Neural cell (in vitro differentiated cells): Measurements from ENCODE around the gene PKNOX2. TPM values are rescaled to one million over a fixed set of nuclear protein-coding genes. Genes with fewer than 3 reads are reported as not detected.

Experiments used
- H2AFZ ChIP-seq: fragments of 200-600, 300-800 bp; sonication (generic), shearing (Covaris generic); 2 replicates; pipeline ENCODE4 v1.6.0; 2014; ENCODE audit warnings: low read depth, mild to moderate bottlenecking, antibody characterized with exemption, low read length, moderate library complexity
- H3F3A ChIP-seq: fragments of 200-600 bp; shearing (Covaris generic); 2 replicates; pipeline ENCODE4 v1.6.1; 2016; ENCODE audit warnings: mild to moderate bottlenecking, moderate library complexity, mixed read lengths, antibody characterized with exemption, low read length; ENCODE audit not compliant: insufficient read depth, poor library complexity, severe bottlenecking
- H3K27ac ChIP-seq: fragments of 200-600, 300-800 bp; sonication (generic), shearing (Covaris generic); 2 replicates; pipeline ENCODE4 v1.5.1; 2014; ENCODE audit warnings: mild to moderate bottlenecking, low read length, moderate library complexity
- H3K27me3 ChIP-seq: fragments of 300-800, 200-600 bp; sonication (generic), shearing (Covaris generic); 2 replicates; pipeline ENCODE4 v1.6.0; 2014; ENCODE audit warnings: mild to moderate bottlenecking, low read depth, low read length, moderate library complexity; ENCODE audit not compliant: insufficient read depth
- H3K36me3 ChIP-seq: fragments of 300-800, 200-600 bp; sonication (generic), shearing (Covaris generic); 2 replicates; pipeline ENCODE4 v1.5.1; 2014; ENCODE audit warnings: mild to moderate bottlenecking, antibody characterized with exemption, low read length, moderate library complexity; ENCODE audit not compliant: insufficient read depth
- H3K4me2 ChIP-seq: fragments of 300-800, 200-600 bp; sonication (generic), shearing (Covaris generic); 2 replicates; pipeline ENCODE4 v1.6.0; 2014; ENCODE audit warnings: mild to moderate bottlenecking, low read length
- H3K4me3 ChIP-seq: fragments of 300-800, 200-600 bp; sonication (generic), shearing (Covaris generic); 2 replicates; pipeline ENCODE4 v1.5.1; 2014; ENCODE audit warnings: mild to moderate bottlenecking, low read length, moderate library complexity
- H3K79me2 ChIP-seq: fragments of 200-600 bp; shearing (Covaris generic); replicated peaks from 2 replicates; pipeline ENCODE4 v1.6.0; 2014; ENCODE audit warnings: mild to moderate bottlenecking, low read length, moderate library complexity; ENCODE audit not compliant: insufficient read depth
- H3K9ac ChIP-seq: fragments of 300-800, 200-600 bp; sonication (generic), shearing (Covaris generic); 2 replicates; pipeline ENCODE4 v1.6.1; 2016; ENCODE audit warnings: mild to moderate bottlenecking, low read length, mixed read lengths
- H3K9me2 ChIP-seq: fragments of 200-600 bp; shearing (Covaris generic); 2 replicates; pipeline ENCODE4 v1.6.1; 2016; ENCODE audit warnings: mild to moderate bottlenecking, low read length, mixed read lengths; ENCODE audit not compliant: insufficient read depth
- H3K9me3 ChIP-seq: fragments of 200-600, 300-800 bp; sonication (generic), shearing (Covaris generic); 2 replicates; pipeline ENCODE4 v1.6.1; 2016; ENCODE audit warnings: mild to moderate bottlenecking, mixed run types, low read length, moderate library complexity, mixed read lengths
- H4K20me1 ChIP-seq: fragments of 200-600 bp; shearing (Covaris generic); 2 replicates; pipeline ENCODE4 v1.6.1; 2016; ENCODE audit warnings: mild to moderate bottlenecking, mixed run types; ENCODE audit not compliant: insufficient read depth
- CTCF ChIP-seq: fragments of 450-650 bp; IDR thresholded peaks from 2 replicates; pipeline ENCODE4 v1.5.1; 2014; ENCODE audit warnings: antibody characterized with exemption, mild to moderate bottlenecking, moderate library complexity; ENCODE audit not compliant: poor library complexity, severe bottlenecking
- EP300 ChIP-seq: fragments of 450-650 bp; conservative IDR thresholded peaks from 2 replicates; pipeline ENCODE4 v1.6.1; 2014; ENCODE audit warnings: antibody characterized with exemption, mild to moderate bottlenecking, moderate library complexity; ENCODE audit not compliant: poor library complexity, severe bottlenecking
- EZH2 ChIP-seq: fragments of 200-600, 300-800 bp; shearing (Covaris generic), sonication (generic); IDR thresholded peaks from 2 replicates; pipeline ENCODE4 v1.6.1; 2014; ENCODE audit warnings: antibody characterized with exemption, low read length, borderline replicate concordance, mild to moderate bottlenecking; ENCODE audit not compliant: insufficient read depth, poor library complexity, severe bottlenecking
- MXI1 ChIP-seq: fragments of 450-650 bp; conservative IDR thresholded peaks from 2 replicates; pipeline ENCODE4 v1.6.1; 2014; ENCODE audit warnings: antibody characterized with exemption, mild to moderate bottlenecking; ENCODE audit not compliant: poor library complexity, severe bottlenecking
- POLR2AphosphoS5 ChIP-seq: IDR thresholded peaks from 2 replicates; pipeline ENCODE4 v1.6.1; 2012
- RAD21 ChIP-seq: fragments of 450-650 bp; conservative IDR thresholded peaks from 2 replicates; pipeline ENCODE4 v1.6.1; 2014; ENCODE audit warnings: antibody characterized with exemption, mild to moderate bottlenecking, moderate library complexity
- SMC3 ChIP-seq: fragments of 450-650 bp; conservative IDR thresholded peaks from 2 replicates; pipeline ENCODE4 v1.6.1; 2014; ENCODE audit warnings: antibody characterized with exemption, mild to moderate bottlenecking, moderate library complexity; ENCODE audit not compliant: poor library complexity
- TAF1 ChIP-seq: IDR thresholded peaks from 2 replicates; pipeline ENCODE4 v1.6.1; 2012; ENCODE audit warnings: low read depth
- polyA plus RNA-seq: library from polyadenylated mRNA; depleted of rRNA; stranded (reverse); fragments of >200 nt; gene quantifications from 2 replicates; pipeline ENCODE4 v1.2.3, GENCODE V29; 2014
- small RNA-seq, 3 experiments: library from RNA; depleted of rRNA; stranded (forward); fragments of <200 nt; gene quantifications; one replicate each; pipeline ENCODE3, GENCODE V24; 2012
- TF ChIP-seq, protein P1 (sequence below): IDR thresholded peaks from 2 replicates; pipeline ENCODE4 v1.6.1; 2012; ENCODE audit warnings: borderline replicate concordance

PKNOX2 gene
- polyA plus RNA-seq, 1 donor from 2014 or later = 0.99 TPM

DNA sequence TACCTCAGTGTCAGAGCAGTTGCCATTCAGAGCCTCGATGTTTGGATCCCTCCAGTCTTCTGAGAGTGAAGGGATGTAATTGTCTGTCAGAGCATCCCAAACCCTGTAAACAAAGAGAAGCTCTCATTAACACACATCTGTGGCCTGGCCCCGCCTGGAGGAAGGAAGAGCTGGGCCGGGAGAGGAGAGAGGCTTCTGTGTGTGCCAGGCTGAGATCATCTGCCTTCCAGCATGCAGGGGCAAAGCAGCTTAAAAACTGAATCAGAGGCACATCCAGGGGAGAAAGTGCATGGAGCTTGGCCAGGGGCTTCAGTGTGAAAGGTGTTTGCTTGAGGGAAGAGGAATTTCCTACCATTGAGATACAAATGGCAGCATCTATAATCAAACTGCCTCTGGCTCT lies 317.0 kb downstream of the PKNOX2 start:
- no peaks in the 10 kb centered on the region for H3K9me2 ChIP-seq
- TF ChIP-seq MXI1 = no peak
- no peak for TF ChIP-seq CTCF
- no peak for TF ChIP-seq EZH2
- TF ChIP-seq RAD21 = no peak
- TF ChIP-seq, protein P1, sequence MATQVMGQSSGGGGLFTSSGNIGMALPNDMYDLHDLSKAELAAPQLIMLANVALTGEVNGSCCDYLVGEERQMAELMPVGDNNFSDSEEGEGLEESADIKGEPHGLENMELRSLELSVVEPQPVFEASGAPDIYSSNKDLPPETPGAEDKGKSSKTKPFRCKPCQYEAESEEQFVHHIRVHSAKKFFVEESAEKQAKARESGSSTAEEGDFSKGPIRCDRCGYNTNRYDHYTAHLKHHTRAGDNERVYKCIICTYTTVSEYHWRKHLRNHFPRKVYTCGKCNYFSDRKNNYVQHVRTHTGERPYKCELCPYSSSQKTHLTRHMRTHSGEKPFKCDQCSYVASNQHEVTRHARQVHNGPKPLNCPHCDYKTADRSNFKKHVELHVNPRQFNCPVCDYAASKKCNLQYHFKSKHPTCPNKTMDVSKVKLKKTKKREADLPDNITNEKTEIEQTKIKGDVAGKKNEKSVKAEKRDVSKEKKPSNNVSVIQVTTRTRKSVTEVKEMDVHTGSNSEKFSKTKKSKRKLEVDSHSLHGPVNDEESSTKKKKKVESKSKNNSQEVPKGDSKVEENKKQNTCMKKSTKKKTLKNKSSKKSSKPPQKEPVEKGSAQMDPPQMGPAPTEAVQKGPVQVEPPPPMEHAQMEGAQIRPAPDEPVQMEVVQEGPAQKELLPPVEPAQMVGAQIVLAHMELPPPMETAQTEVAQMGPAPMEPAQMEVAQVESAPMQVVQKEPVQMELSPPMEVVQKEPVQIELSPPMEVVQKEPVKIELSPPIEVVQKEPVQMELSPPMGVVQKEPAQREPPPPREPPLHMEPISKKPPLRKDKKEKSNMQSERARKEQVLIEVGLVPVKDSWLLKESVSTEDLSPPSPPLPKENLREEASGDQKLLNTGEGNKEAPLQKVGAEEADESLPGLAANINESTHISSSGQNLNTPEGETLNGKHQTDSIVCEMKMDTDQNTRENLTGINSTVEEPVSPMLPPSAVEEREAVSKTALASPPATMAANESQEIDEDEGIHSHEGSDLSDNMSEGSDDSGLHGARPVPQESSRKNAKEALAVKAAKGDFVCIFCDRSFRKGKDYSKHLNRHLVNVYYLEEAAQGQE = no peak
- TF ChIP-seq POLR2AphosphoS5 = no peak
- no peak for TF ChIP-seq TAF1
- TF ChIP-seq SMC3 = no peak
- TF ChIP-seq EP300 = no peak
- no peaks in the 10 kb centered on the region for H3K27me3 ChIP-seq
- H3K9me3 ChIP-seq = no peaks in the 10 kb centered on the region
- H3K4me2 ChIP-seq = no peak overlapping the region
- H3K9ac ChIP-seq = no peak overlapping the region
- no peaks in the 10 kb centered on the region for H3F3A ChIP-seq
- no peak overlapping the region for H2AFZ ChIP-seq
- no peak overlapping the region for H3K4me3 ChIP-seq
- peaks cover 5% of the 10 kb centered on the region for H3K79me2 ChIP-seq
- H4K20me1 ChIP-seq = no peaks in the 10 kb centered on the region
- peaks cover 14% of the 10 kb centered on the region for H3K36me3 ChIP-seq
- no peak overlapping the region for H3K27ac ChIP-seq

Small RNA genes lying within 50 kb of the gene (small RNA-seq; reads per million reads assigned to genes)
- gene RNU6-321P = 0 reads per million in 3 experiments

Other genes starting within 250 kb of the PKNOX2 start
- gene HEPN1, start 245.5 kb upstream of the PKNOX2 start, polyA plus RNA-seq = not detected in 2 replicates
- gene HEPACAM, start 228.7 kb upstream of the PKNOX2 start, polyA plus RNA-seq = not detected in 2 replicates
- gene CCDC15, start 210.5 kb upstream of the PKNOX2 start, polyA plus RNA-seq = 0.88 and 2.5 TPM in 2 replicates
- 0.12 and 0.14 TPM in 2 replicates for gene SLC37A2, start 101.4 kb upstream of the PKNOX2 start, polyA plus RNA-seq
- gene TMEM218, start 53.1 kb upstream of the PKNOX2 start, polyA plus RNA-seq = 70.0 and 86.6 TPM in 2 replicates